ENCODE data around the gene MYBBP1A.

The MYBBP1A gene

DNA sequence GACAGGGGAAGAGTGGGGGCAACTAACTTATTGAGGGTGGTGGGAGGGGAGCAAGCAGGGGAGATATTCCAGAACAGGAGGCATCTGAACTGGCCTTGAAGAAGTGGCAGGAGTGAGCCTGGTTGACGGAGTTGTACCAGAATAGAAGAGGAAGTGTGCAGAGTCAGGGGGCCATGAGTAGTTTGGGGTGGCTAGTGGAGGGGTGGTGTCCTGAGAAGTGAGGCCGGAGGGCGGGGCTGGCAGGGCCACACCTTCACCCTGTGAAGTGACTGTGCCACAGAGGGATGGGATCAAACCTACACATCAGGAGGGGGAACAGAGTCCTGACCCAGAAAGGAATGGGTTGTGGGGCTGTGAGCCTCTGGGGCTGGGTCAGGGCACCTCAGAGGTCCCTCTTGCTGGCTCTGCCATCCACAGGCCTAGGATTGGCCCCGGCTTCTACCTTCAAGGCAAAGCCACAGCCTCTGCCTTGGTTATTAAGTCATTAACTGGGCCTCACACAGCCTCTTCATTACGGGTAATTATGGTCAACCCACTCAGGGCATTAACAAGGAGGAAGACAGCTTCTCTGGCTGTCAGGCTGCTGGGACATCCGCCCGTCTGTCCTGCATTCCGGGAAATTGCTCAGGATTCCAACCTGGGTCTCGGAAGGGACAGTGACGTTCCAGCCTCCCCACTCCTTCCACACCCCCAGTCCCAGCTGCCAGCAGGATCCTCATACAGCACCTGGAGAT lies 43.8 kb downstream of the MYBBP1A start:
- no peak for DNase-seq
- TF ChIP-seq, protein P1, sequence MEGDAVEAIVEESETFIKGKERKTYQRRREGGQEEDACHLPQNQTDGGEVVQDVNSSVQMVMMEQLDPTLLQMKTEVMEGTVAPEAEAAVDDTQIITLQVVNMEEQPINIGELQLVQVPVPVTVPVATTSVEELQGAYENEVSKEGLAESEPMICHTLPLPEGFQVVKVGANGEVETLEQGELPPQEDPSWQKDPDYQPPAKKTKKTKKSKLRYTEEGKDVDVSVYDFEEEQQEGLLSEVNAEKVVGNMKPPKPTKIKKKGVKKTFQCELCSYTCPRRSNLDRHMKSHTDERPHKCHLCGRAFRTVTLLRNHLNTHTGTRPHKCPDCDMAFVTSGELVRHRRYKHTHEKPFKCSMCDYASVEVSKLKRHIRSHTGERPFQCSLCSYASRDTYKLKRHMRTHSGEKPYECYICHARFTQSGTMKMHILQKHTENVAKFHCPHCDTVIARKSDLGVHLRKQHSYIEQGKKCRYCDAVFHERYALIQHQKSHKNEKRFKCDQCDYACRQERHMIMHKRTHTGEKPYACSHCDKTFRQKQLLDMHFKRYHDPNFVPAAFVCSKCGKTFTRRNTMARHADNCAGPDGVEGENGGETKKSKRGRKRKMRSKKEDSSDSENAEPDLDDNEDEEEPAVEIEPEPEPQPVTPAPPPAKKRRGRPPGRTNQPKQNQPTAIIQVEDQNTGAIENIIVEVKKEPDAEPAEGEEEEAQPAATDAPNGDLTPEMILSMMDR (IDR thresholded peaks at IDR 0.05; ENCODE audit: low read length) = no peak
- TF ChIP-seq EZH2phosphoT487 (IDR thresholded peaks at IDR 0.05; ENCODE audit: low read length) (no peak), EZH2 (optimal IDR thresholded peaks at IDR 0.05; ENCODE audit: low read depth, low read length) (no peak)
- Histone ChIP-seq H3K27me3 (replicated peaks; ENCODE audit: insufficient read depth, low read length) (no peaks in the 10 kb centered on the region), H2AFZ (ENCODE audit: low read length) (no peak overlapping the region), H3K27ac (ENCODE audit: low read length) (no peak overlapping the region), H3K4me2 (ENCODE audit: low read depth, low read length) (no peak overlapping the region), H3K9ac (ENCODE audit: low read length) (no peak overlapping the region), H3K9me3 (replicated peaks; ENCODE audit: insufficient read depth, low read length) (no peaks in the 10 kb centered on the region), H3K9me2 (replicated peaks; ENCODE audit: insufficient read depth, low read length) (no peaks in the 10 kb centered on the region), H3K4me3 (ENCODE audit: low read length) (no peak overlapping the region), H3F3A (ENCODE audit: insufficient read depth, low read length) (no peaks in the 10 kb centered on the region), H4K20me1 (ENCODE audit: insufficient read depth, low read length) (no peaks in the 10 kb centered on the region), H3K4me1 (ENCODE audit: low read length) (no peaks in the 10 kb centered on the region), H3K36me3 (replicated peaks; ENCODE audit: insufficient read depth, low read length) (no peaks in the 10 kb centered on the region), H3K79me2 (ENCODE audit: low read length) (0 out of 2 replicates have a peak, but pooled peaks cover under 1% of the 10 kb centered on the region)

DNA sequence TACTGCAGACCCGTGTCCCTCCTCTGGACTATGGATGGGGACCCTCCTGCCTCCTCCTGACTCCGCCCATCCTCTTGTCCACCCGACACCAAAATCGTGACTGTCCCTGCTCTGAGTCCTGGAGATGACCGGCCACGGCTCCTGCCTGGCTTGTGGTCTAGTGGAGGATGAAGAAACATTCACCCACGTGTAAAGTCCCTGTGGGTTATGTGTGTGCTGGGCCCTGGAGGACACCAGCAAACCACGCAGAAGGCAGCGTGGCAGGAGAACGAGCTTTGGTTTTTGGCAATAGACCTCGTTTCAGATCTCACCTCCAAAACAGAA lies 44.6 kb downstream of the MYBBP1A start:
- H3K36me3 ChIP-seq (replicated peaks; ENCODE audit: insufficient read depth, low read length) = no peaks in the 10 kb centered on the region
- no peaks in the 10 kb centered on the region for H3K27me3 ChIP-seq (replicated peaks; ENCODE audit: insufficient read depth, low read length)
- H3K9me2 ChIP-seq (replicated peaks; ENCODE audit: insufficient read depth, low read length) = no peaks in the 10 kb centered on the region
- no peak overlapping the region for H3K4me2 ChIP-seq (ENCODE audit: low read depth, low read length)
- no peaks in the 10 kb centered on the region for H3F3A ChIP-seq (ENCODE audit: insufficient read depth, low read length)
- H3K4me3 ChIP-seq (ENCODE audit: low read length) = no peak overlapping the region
- no peak overlapping the region for H3K27ac ChIP-seq (ENCODE audit: low read length)
- DNase-seq = no peak
- H3K4me1 ChIP-seq (ENCODE audit: low read length) = 0 out of 2 replicates have a peak, but pooled peaks cover under 1% of the 10 kb centered on the region
- H3K9me3 ChIP-seq (replicated peaks; ENCODE audit: insufficient read depth, low read length) = no peaks in the 10 kb centered on the region
- no peak overlapping the region for H2AFZ ChIP-seq (ENCODE audit: low read length)
- 0 out of 2 replicates have a peak, but pooled peaks cover 5% of the 10 kb centered on the region for H3K79me2 ChIP-seq (ENCODE audit: low read length)
- no peak overlapping the region for H3K9ac ChIP-seq (ENCODE audit: low read length)
- TF ChIP-seq EZH2phosphoT487 (IDR thresholded peaks at IDR 0.05; ENCODE audit: low read length) (no peak), EZH2 (optimal IDR thresholded peaks at IDR 0.05; ENCODE audit: low read depth, low read length) (no peak)
- TF ChIP-seq, protein P1 (IDR thresholded peaks at IDR 0.05; ENCODE audit: low read length) = no peak
- no peaks in the 10 kb centered on the region for H4K20me1 ChIP-seq (ENCODE audit: insufficient read depth, low read length)

DNA sequence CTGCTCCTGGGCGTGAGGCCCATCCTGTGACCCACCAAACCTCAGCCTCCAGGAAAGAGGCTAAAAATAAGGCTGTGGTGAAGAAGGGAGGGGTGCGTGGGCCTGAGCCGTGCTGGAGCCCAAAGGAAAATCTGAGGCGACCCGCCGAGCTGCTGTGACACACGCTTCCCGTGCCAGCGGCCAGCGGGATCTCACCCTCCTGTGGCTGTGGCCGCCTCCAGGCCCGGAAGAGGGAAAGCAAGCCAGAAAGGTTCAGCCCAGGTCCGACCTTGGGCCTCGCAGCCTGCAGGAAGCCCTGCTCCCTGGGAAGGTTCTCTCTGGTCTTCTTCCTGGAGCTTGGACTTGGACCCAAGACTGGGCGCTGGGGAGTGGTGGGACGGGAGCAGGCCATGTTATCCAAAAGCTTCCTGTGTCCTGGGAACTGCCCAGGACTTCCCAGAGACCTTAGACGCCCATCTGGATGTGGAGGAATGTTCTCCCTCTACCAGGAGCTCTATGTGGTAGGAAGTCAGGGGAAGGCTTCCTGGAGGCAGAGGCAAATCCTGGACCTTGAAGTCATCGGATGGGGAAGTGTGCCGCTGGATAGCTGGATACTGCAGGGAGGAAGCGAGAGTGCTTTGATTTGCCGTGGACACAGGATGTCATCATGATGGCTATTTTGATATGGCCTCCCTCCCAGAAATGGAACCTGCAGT lies 45.1 kb downstream of the MYBBP1A start:
- H2AFZ ChIP-seq (ENCODE audit: low read length) = no peak overlapping the region
- no peaks in the 10 kb centered on the region for H3K27me3 ChIP-seq (replicated peaks; ENCODE audit: insufficient read depth, low read length)
- 0 out of 2 replicates have a peak, but pooled peaks cover 5% of the 10 kb centered on the region for H3K79me2 ChIP-seq (ENCODE audit: low read length)
- DNase-seq = no peak
- no peak overlapping the region for H3K27ac ChIP-seq (ENCODE audit: low read length)
- peaks cover 5% of the 10 kb centered on the region; the same call in 1 of the 2 replicates for H3K4me1 ChIP-seq (ENCODE audit: low read length)
- H3K4me3 ChIP-seq (ENCODE audit: low read length) = no peak overlapping the region
- H3K36me3 ChIP-seq (replicated peaks; ENCODE audit: insufficient read depth, low read length) = no peaks in the 10 kb centered on the region
- H3K9me2 ChIP-seq (replicated peaks; ENCODE audit: insufficient read depth, low read length) = no peaks in the 10 kb centered on the region
- no peaks in the 10 kb centered on the region for H4K20me1 ChIP-seq (ENCODE audit: insufficient read depth, low read length)
- H3K9ac ChIP-seq (ENCODE audit: low read length) = no peak overlapping the region
- H3F3A ChIP-seq (ENCODE audit: insufficient read depth, low read length) = no peaks in the 10 kb centered on the region
- TF ChIP-seq EZH2 (optimal IDR thresholded peaks at IDR 0.05; ENCODE audit: low read depth, low read length) (no peak), EZH2phosphoT487 (IDR thresholded peaks at IDR 0.05; ENCODE audit: low read length) (no peak)
- TF ChIP-seq, protein P1 (IDR thresholded peaks at IDR 0.05; ENCODE audit: low read length) = no peak
- no peaks in the 10 kb centered on the region for H3K9me3 ChIP-seq (replicated peaks; ENCODE audit: insufficient read depth, low read length)
- no peak overlapping the region for H3K4me2 ChIP-seq (ENCODE audit: low read depth, low read length)

All from MM.1S (cell line).